Measurements from ENCODE around the gene CASTOR1.

The CASTOR1 gene

GRCh38 chr22:30318799-30319419, 29.6 kb upstream of the CASTOR1 start:
- DNase-seq, result no peak

GRCh38 chr22:30317778-30318177, 28.5 kb upstream of the CASTOR1 start:
- DNase-seq, result no peak

- DNase-seq, result no peak
These were observed 26.8 kb upstream of the CASTOR1 start for GRCh38 chr22:30315962-30316576.

GRCh38 chr22:30314915-30315314, 25.6 kb upstream of the CASTOR1 start:
- DNase-seq, result no peak

GRCh38 chr22:30313527-30314363, 24.4 kb upstream of the CASTOR1 start:
- DNase-seq, result no peak

- no peak for DNase-seq
These were observed 22.7 kb upstream of the CASTOR1 start for GRCh38 chr22:30312053-30312452.

GRCh38 chr22:30310881-30311771, 21.8 kb upstream of the CASTOR1 start:
- no peak for DNase-seq

- DNase-seq, result no peak
These were observed 20.8 kb upstream of the CASTOR1 start for GRCh38 chr22:30309951-30310741.

GRCh38 chr22:30308518-30309230, 19.4 kb upstream of the CASTOR1 start:
- DNase-seq, result no peak

- DNase-seq, result no peak
These were observed 18.8 kb upstream of the CASTOR1 start for GRCh38 chr22:30308093-30308492.

GRCh38 chr22:30307041-30307574, 17.8 kb upstream of the CASTOR1 start:
- no peak for DNase-seq

- DNase-seq, result no peak
These were observed 17.3 kb upstream of the CASTOR1 start for GRCh38 chr22:30306627-30307011.

GRCh38 chr22:30305906-30306626, 16.8 kb upstream of the CASTOR1 start:
- no peak for DNase-seq

GRCh38 chr22:30305519-30305905, 16.2 kb upstream of the CASTOR1 start:
- DNase-seq, result no peak

- no peak for DNase-seq
These were observed 15.4 kb upstream of the CASTOR1 start for GRCh38 chr22:30304495-30305244.

GRCh38 chr22:30302810-30303138, 13.5 kb upstream of the CASTOR1 start:
- no peak for DNase-seq

- no peak for DNase-seq
These were observed 12.9 kb upstream of the CASTOR1 start for GRCh38 chr22:30301995-30302809.

GRCh38 chr22:30299322-30299721, 10.0 kb upstream of the CASTOR1 start:
- DNase-seq, result no peak

All from NCI-H2171 treated with DMSO at 0.1 percent for 48 hours (cell line).